HEK293 (cell line): ENCODE measurements around the gene TMEM214.
"Not testable (repeated sequence)": the region's sequence is repeated elsewhere in the genome, so short reads cannot be mapped to it uniquely, and the experiment has no call there.

Source experiments
- CTCF ChIA-PET: fragments of 350-600 bp; formaldehyde crosslinking; extraction: SDS; loops from one replicate; lab custom pipeline; 2021; ENCODE audit warnings: antibody characterized with exemption; lab: Yijun Ruan, JAX
- POLR2A ChIA-PET: fragments of 300-600 bp; formaldehyde crosslinking; extraction: SDS; loops from one replicate; lab custom pipeline; 2020; ENCODE audit warnings: antibody characterized with exemption, inconsistent platforms; lab: Yijun Ruan, JAX
- H3K27ac ChIP-seq: fragments of 200-500 bp; sonication (Bioruptor generic); 2 replicates; pipeline ENCODE4 v1.5.1; 2014; ENCODE audit warnings: low read depth, low read length, control low read depth, inconsistent platforms; ENCODE audit errors: extremely low read depth
- H3K36me3 ChIP-seq, 2 experiments: fragments of 200-500 bp in 1 of 2; sonication (Bioruptor generic) in 1 of 2; 1 replicate in 1 of 2; 2 replicates in 1 of 2; pipeline ENCODE4 v1.5.1; 2014 to 2017; ENCODE audit warnings: inconsistent platforms in 2 of 2, low read length in 2 of 2; ENCODE audit not compliant: control insufficient read depth in 2 of 2, insufficient read depth in 1 of 2
- H3K4me1 ChIP-seq: fragments of 200-500 bp; sonication (Bioruptor generic); 2 replicates; pipeline ENCODE4 v1.5.1; 2014; ENCODE audit warnings: mild to moderate bottlenecking, low read length, inconsistent platforms; ENCODE audit not compliant: control insufficient read depth, insufficient read depth
- H3K4me3 ChIP-seq: 2 replicates; pipeline ENCODE4 v1.5.1; 2011; ENCODE audit warnings: low read depth, mild to moderate bottlenecking, control low read depth, low read length, moderate library complexity
- H3K9me3 ChIP-seq: fragments of 200-500 bp; sonication (Bioruptor generic); 2 replicates; pipeline ENCODE4 v1.5.1; 2014; ENCODE audit warnings: low read depth, low read length, inconsistent platforms; ENCODE audit not compliant: control insufficient read depth, insufficient read depth
- GLIS1 ChIP-seq: fragments of 450-650 bp; formaldehyde crosslinking; IDR thresholded peaks from 2 replicates; pipeline ENCODE4 v1.5.1; 2016; ENCODE audit warnings: missing biosample characterization, missing genetic modification characterization
- ZBTB17 ChIP-seq: fragments of 450-650 bp; formaldehyde crosslinking; IDR thresholded peaks from 2 replicates; pipeline ENCODE4 v1.5.1; 2016; ENCODE audit warnings: missing biosample characterization, missing genetic modification characterization
- ZBTB48 ChIP-seq: fragments of 450-650 bp; formaldehyde crosslinking; IDR thresholded peaks from 2 replicates; pipeline ENCODE4 v1.5.1; 2016; ENCODE audit warnings: missing biosample characterization, missing genetic modification characterization
- ZBTB8A ChIP-seq: fragments of 450-650 bp; formaldehyde crosslinking; IDR thresholded peaks from 2 replicates; pipeline ENCODE4 v1.5.1; 2016; ENCODE audit warnings: missing biosample characterization, missing genetic modification characterization
- ZNF416 ChIP-seq: fragments of 450-650 bp; formaldehyde crosslinking; IDR thresholded peaks from 2 replicates; pipeline ENCODE4 v1.5.1; 2016; ENCODE audit warnings: missing biosample characterization, missing genetic modification characterization
- ZNF600 ChIP-seq: fragments of 450-650 bp; formaldehyde crosslinking; IDR thresholded peaks from 2 replicates; pipeline ENCODE4 v1.5.1; 2016; ENCODE audit warnings: missing biosample characterization, missing genetic modification characterization
- ZSCAN16 ChIP-seq: fragments of 450-650 bp; formaldehyde crosslinking; IDR thresholded peaks from 2 replicates; pipeline ENCODE4 v1.5.1; 2016; ENCODE audit warnings: missing biosample characterization, missing genetic modification characterization
- TF ChIP-seq, protein P1 (sequence below): fragments of 450-650 bp; formaldehyde crosslinking; IDR thresholded peaks from 2 replicates; pipeline ENCODE4 v1.5.1; 2017; ENCODE audit warnings: missing biosample characterization, missing genetic modification characterization
- TF ChIP-seq, protein P2 (sequence below): fragments of 450-650 bp; formaldehyde crosslinking; IDR thresholded peaks from 2 replicates; pipeline ENCODE4 v1.5.1; 2016; ENCODE audit warnings: missing biosample characterization, missing genetic modification characterization
- TF ChIP-seq, protein P3 (sequence below): fragments of 450-650 bp; formaldehyde crosslinking; IDR thresholded peaks from 2 replicates; pipeline ENCODE4 v1.5.1; 2017; ENCODE audit warnings: missing biosample characterization, missing genetic modification characterization

TMEM214 gene

DNA sequence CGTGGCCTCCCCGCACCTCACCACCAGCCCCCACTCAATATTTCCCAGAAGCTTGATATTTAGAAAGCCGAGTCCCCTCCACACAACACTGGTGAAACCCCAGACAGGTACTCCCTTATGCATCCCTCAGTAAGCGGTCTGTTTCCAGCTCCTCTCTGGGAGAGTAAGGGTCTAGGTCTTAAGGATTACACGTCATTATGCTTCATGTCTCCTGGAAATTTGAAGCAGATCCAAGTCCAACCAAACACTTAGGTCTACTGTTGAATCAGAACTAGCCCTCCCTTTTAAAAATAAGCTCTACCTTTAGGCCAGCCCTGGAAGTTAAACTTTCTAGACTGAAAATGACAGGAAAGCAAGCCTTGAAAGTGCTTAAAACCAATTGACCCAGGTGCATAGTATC, 40.2 kb downstream of the TMEM214 start (continued):
- TF ChIP-seq, protein P1, sequence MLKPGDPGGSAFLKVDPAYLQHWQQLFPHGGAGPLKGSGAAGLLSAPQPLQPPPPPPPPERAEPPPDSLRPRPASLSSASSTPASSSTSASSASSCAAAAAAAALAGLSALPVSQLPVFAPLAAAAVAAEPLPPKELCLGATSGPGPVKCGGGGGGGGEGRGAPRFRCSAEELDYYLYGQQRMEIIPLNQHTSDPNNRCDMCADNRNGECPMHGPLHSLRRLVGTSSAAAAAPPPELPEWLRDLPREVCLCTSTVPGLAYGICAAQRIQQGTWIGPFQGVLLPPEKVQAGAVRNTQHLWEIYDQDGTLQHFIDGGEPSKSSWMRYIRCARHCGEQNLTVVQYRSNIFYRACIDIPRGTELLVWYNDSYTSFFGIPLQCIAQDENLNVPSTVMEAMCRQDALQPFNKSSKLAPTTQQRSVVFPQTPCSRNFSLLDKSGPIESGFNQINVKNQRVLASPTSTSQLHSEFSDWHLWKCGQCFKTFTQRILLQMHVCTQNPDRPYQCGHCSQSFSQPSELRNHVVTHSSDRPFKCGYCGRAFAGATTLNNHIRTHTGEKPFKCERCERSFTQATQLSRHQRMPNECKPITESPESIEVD (tag by site-specific recombination), result no peak

DNA sequence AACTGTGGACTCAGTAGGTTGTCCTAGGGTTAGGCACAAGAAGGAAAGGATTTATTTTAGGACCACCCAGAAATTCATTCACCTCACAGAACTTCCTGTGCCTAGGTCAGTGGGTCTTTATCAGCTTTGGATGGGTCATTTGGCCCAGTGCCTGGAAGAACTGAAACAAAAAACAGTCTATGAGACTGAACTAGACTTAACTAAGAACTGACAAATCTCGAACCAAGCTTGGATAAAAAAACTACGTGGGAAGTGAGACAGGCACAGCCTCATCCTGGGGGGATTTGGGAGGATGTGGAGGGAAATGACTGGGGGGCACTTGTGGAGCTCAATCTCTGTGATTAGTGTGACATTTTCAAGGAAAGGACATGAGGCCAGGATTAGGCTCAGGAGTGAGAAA, 41.0 kb downstream of the TMEM214 start:
- Histone ChIP-seq H3K9me3 (no peaks in the 10 kb centered on the region), H3K4me3 (no peak overlapping the region), H3K27ac (no peak overlapping the region), H3K36me3 (peaks cover 0 to 19% of the 10 kb centered on the region in 2 experiments; a peak in 1 of 3 replicates), H3K4me1 (peaks cover 14% of the 10 kb centered on the region)
- ChIA-PET CTCF (interaction anchor here (0.6 to 1.3 kb wide), 4 partner anchors 18 to 131 kb away, joined by 3 read pairs; no protein-coding TSS in a partner anchor), POLR2A (interaction anchor here (0.6 to 3.6 kb wide), 3 partner anchors 9 to 53 kb away, joined by 3 to 61 read pairs (median 45); partner anchors contain the start of gene AGBL5)
- TF ChIP-seq, protein P2, sequence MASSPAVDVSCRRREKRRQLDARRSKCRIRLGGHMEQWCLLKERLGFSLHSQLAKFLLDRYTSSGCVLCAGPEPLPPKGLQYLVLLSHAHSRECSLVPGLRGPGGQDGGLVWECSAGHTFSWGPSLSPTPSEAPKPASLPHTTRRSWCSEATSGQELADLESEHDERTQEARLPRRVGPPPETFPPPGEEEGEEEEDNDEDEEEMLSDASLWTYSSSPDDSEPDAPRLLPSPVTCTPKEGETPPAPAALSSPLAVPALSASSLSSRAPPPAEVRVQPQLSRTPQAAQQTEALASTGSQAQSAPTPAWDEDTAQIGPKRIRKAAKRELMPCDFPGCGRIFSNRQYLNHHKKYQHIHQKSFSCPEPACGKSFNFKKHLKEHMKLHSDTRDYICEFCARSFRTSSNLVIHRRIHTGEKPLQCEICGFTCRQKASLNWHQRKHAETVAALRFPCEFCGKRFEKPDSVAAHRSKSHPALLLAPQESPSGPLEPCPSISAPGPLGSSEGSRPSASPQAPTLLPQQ (tag by site-specific recombination), result no peak

DNA sequence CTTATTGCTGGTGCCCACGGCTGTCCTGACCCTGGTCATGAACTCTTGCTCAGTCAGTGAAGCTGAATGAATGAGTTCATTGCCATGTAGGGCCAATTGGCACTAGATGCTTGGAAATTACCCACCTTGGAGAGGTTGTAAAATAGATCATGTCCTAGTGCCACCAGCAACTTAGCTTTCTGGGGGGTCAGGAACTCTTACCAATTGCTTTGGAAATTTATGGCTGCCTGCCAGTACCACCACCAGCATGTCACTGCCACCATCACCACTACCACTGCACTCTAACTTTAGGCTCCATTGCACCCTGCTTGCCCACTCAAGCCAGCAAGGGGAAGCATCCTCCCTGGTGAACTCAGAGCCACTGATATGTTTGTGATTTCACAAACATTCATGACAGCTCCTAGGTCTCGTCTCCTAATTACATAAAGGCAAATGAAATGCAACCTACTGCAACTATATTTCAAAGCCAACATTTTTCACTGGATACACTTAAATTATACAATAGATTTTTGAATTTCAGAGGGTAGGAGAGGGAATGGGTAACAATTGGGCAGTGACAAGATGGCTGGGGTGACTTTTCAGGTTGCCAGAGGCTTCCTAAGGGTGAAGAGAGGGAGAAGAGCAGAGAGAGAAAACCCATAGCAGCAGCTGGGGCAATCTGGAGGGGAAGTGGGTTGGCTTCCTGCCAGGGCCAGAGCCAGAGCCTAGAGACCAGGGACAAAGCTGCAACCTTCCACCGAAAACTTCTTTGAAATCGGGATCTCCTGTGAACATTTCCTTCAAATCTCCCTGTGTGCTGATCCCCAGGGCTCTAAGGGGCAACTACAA, 42.2 kb downstream of the TMEM214 start:
- Histone ChIP-seq H3K36me3 (peaks cover 0 to 7% of the 10 kb centered on the region in 2 experiments; a peak in 1 of 3 replicates), H3K4me1 (peaks cover 14% of the 10 kb centered on the region), H3K4me3 (no peak overlapping the region), H3K27ac (no peak overlapping the region), H3K9me3 (no peaks in the 10 kb centered on the region)
- TF ChIP-seq ZSCAN16 (tag by site-specific recombination) (no peak), ZBTB48 (tag by site-specific recombination) (peak; percentile 32; the same call in 1 of the 2 replicates), ZBTB17 (tag by site-specific recombination) (peak; percentile 26; the same call in 1 of the 2 replicates), GLIS1 (tag by site-specific recombination) (peak; percentile 82), ZBTB8A (no peak), ZNF600 (tag by site-specific recombination) (no peak), ZNF416 (tag by site-specific recombination) (no peak)
- TF ChIP-seq, protein P3, sequence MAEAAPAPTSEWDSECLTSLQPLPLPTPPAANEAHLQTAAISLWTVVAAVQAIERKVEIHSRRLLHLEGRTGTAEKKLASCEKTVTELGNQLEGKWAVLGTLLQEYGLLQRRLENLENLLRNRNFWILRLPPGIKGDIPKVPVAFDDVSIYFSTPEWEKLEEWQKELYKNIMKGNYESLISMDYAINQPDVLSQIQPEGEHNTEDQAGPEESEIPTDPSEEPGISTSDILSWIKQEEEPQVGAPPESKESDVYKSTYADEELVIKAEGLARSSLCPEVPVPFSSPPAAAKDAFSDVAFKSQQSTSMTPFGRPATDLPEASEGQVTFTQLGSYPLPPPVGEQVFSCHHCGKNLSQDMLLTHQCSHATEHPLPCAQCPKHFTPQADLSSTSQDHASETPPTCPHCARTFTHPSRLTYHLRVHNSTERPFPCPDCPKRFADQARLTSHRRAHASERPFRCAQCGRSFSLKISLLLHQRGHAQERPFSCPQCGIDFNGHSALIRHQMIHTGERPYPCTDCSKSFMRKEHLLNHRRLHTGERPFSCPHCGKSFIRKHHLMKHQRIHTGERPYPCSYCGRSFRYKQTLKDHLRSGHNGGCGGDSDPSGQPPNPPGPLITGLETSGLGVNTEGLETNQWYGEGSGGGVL (tag by site-specific recombination), result 0 out of 2 replicates have a peak, but pooled peaks have one; percentile 38
- POLR2A ChIA-PET, result interaction anchor here (0.9 kb wide), 1 partner anchor 17 kb away, joined by 3 read pairs; no protein-coding TSS in a partner anchor
- CTCF ChIA-PET, result interaction anchor here (0.7 kb wide), 1 partner anchor 1453 kb away, joined by 3 read pairs; no protein-coding TSS in a partner anchor

DNA sequence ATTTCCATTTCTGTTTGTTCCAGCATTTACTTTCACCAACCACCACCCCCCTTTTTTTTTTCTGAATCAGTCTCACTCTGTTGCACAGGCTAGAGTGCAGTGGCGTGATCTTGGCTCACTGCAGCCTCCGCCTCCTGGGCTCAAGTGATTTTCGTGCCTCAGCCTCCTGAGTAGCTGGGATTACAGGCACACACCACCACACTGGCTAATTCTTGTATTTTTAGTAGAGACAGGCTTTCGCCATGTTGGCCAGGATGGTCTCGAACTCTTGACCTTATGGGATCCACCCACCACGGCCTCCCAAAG, 42.8 kb downstream of the TMEM214 start:
- not testable (repeated sequence) for H3K4me1 ChIP-seq, H3K4me3 ChIP-seq, H3K27ac ChIP-seq, H3K36me3 ChIP-seq, H3K9me3 ChIP-seq
- POLR2A ChIA-PET, result interaction anchor here (0.9 kb wide), 1 partner anchor 18 kb away, joined by 3 read pairs; no protein-coding TSS in a partner anchor
- CTCF ChIA-PET, result interaction anchor here (0.7 kb wide), 1 partner anchor 1453 kb away, joined by 3 read pairs; no protein-coding TSS in a partner anchor
